Smooth muscle cell (in vitro differentiated cells): ENCODE data around the gene PALLD. TPM values are rescaled to one million over a fixed set of nuclear protein-coding genes. Genes with fewer than 3 reads are reported as not detected.

Source experiments
- DNase-seq: peaks from one replicate; lab custom pipeline; 2025; ENCODE audit not compliant: unreplicated experiment; lab: John Stamatoyannopoulos, UW
- H2AFZ ChIP-seq: fragments of 200-600 bp; sonication (generic); 2 replicates; pipeline ENCODE4 v1.6.0; 2016; ENCODE audit warnings: antibody characterized with exemption, low read depth, mild to moderate bottlenecking
- H3F3A ChIP-seq: fragments of 200-600 bp; sonication (generic); 2 replicates; pipeline ENCODE4 v1.6.0; 2017; ENCODE audit warnings: antibody characterized with exemption, low read depth
- H3K27ac ChIP-seq: fragments of 200-600 bp; sonication (generic); 2 replicates; pipeline ENCODE4 v1.5.1; 2016; ENCODE audit warnings: low read depth, mild to moderate bottlenecking
- H3K27me3 ChIP-seq: fragments of 200-600 bp; sonication (generic); 2 replicates; pipeline ENCODE4 v1.6.1; 2016; ENCODE audit warnings: low read depth, mild to moderate bottlenecking
- H3K36me3 ChIP-seq: fragments of 200-600 bp; sonication (generic); 2 replicates; pipeline ENCODE4 v1.5.1; 2016; ENCODE audit warnings: low read depth
- H3K4me1 ChIP-seq: fragments of 200-600 bp; sonication (generic); 2 replicates; pipeline ENCODE4 v1.5.1; 2016; ENCODE audit warnings: low read depth
- H3K4me2 ChIP-seq: fragments of 200-600 bp; sonication (generic); 2 replicates; pipeline ENCODE4 v1.6.0; 2016; ENCODE audit warnings: mild to moderate bottlenecking
- H3K4me3 ChIP-seq: fragments of 200-600 bp; sonication (generic); 2 replicates; pipeline ENCODE4 v1.5.1; 2016; ENCODE audit warnings: mild to moderate bottlenecking
- H3K79me2 ChIP-seq: fragments of 200-600 bp; sonication (generic); 2 replicates; pipeline ENCODE4 v1.6.0; 2016; ENCODE audit warnings: low read depth, mild to moderate bottlenecking
- H3K9ac ChIP-seq: fragments of 200-600 bp; sonication (generic); 2 replicates; pipeline ENCODE4 v1.6.0; 2016; ENCODE audit warnings: low read depth
- H3K9me3 ChIP-seq: fragments of 200-600 bp; sonication (generic); replicated peaks from 2 replicates; pipeline ENCODE4 v1.5.1; 2016; ENCODE audit warnings: low read depth
- H4K20me1 ChIP-seq: fragments of 200-600 bp; sonication (generic); 2 replicates; pipeline ENCODE4 v1.6.0; 2016; ENCODE audit warnings: low read depth
- CTCF ChIP-seq: fragments of 200-600 bp; sonication (generic); IDR thresholded peaks from 2 replicates; pipeline ENCODE4 v1.5.1; 2017; ENCODE audit warnings: borderline replicate concordance, mild to moderate bottlenecking, antibody characterized with exemption; ENCODE audit not compliant: insufficient read depth, poor library complexity, severe bottlenecking
- WGBS: methylation state at CpG from one replicate; pipeline ENCODE4 v1.1.7; 2016; ENCODE audit warnings: low lambda C conversion rate; 5-methylcytosine and 5-hydroxymethylcytosine counted together
- polyA plus RNA-seq: library from polyadenylated mRNA; unstranded; fragments of >200 nt; fragmentation: Nextera tagmentation; extraction: Ambion mirVana; gene quantifications from 2 replicates; pipeline ENCODE4 v1.2.1, GENCODE V29; 2016
- total RNA-seq: library from RNA; depleted of rRNA; stranded (reverse); fragments of >200 nt; gene quantifications from 2 replicates; pipeline ENCODE4 v1.2.3, GENCODE V29; 2014

The PALLD gene
- total and polyA plus RNA-seq, 2 experiments from 2014 or later: 354 to 415 TPM

- Histone ChIP-seq H2AFZ (no peak overlapping the region), H3K9me3 (no peaks in the 10 kb centered on the region), H3K79me2 (no peaks in the 10 kb centered on the region), H3K27me3 (no peaks in the 10 kb centered on the region), H3K9ac (no peak overlapping the region), H4K20me1 (no peaks in the 10 kb centered on the region), H3K4me3 (no peak overlapping the region), H3K36me3 (no peaks in the 10 kb centered on the region), H3K4me2 (peak overlapping the region; percentile 45), H3F3A (no peaks in the 10 kb centered on the region), H3K4me1 (peaks cover under 1% of the 10 kb centered on the region), H3K27ac (peak overlapping the region; percentile 4)
- no peak for DNase-seq
- WGBS: 94% methylated on average over 2 of the region's 2 CpGs
- TF ChIP-seq CTCF: no peak
These were observed 20.0 kb downstream of the PALLD start for GRCh38 chr4:168516841-168517240.

GRCh38 chr4:168519576-168519975 lies 22.7 kb downstream of the PALLD start:
- H3K79me2 ChIP-seq: no peaks in the 10 kb centered on the region
- 95% methylated on average over 1 of the region's 1 CpG for WGBS

GRCh38 chr4:168521721-168522120 lies 24.9 kb downstream of the PALLD start:
- Histone ChIP-seq H4K20me1 (no peaks in the 10 kb centered on the region), H3K79me2 (no peaks in the 10 kb centered on the region), H3K36me3 (no peaks in the 10 kb centered on the region), H3K9me3 (no peaks in the 10 kb centered on the region), H3K4me1 (peaks cover 14% of the 10 kb centered on the region), H3K4me2 (peak overlapping the region; percentile 47), H3F3A (peaks cover 5% of the 10 kb centered on the region), H3K27me3 (no peaks in the 10 kb centered on the region), H3K4me3 (no peak overlapping the region), H3K27ac (no peak overlapping the region), H2AFZ (no peak overlapping the region), H3K9ac (no peak overlapping the region)
- DNase-seq: no peak
- WGBS: 74% methylated on average over 2 of the region's 2 CpGs
- TF ChIP-seq CTCF: no peak

More at GRCh38 chr4:168519576-168519975, 22.7 kb downstream of the PALLD start:
- H3F3A ChIP-seq: peaks cover 4% of the 10 kb centered on the region
- H3K4me1 ChIP-seq: peaks cover 14% of the 10 kb centered on the region
- no peak overlapping the region for H3K4me3 ChIP-seq
- H4K20me1 ChIP-seq: no peaks in the 10 kb centered on the region
- no peak overlapping the region for H3K9ac ChIP-seq
- H3K27me3 ChIP-seq: no peaks in the 10 kb centered on the region
- no peak overlapping the region for H3K27ac ChIP-seq
- H3K4me2 ChIP-seq: no peak overlapping the region
- no peak for DNase-seq
- H2AFZ ChIP-seq: no peak overlapping the region
- TF ChIP-seq CTCF: no peak
- no peaks in the 10 kb centered on the region for H3K36me3 ChIP-seq
- no peaks in the 10 kb centered on the region for H3K9me3 ChIP-seq

DNA sequence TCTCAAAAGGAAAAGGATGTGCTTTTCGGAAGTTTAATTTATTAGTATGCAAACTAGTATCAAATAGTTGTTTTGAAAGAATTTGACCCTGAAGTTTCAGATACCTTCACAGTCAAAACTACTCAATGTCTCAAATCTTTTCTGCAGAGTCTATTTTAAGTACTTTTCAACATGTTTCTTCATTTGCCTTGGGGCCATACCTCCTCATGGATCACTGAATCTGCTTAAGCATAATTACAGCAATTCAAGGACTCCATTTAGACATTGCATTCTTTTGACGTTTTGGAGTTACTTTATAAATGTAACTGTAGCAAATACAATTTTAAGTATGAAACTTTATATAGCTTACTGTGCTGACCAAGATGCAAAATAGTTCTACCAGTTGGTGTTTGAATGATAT lies 25.5 kb downstream of the PALLD start:
- no peak overlapping the region for H3K4me3 ChIP-seq
- H3K36me3 ChIP-seq: no peaks in the 10 kb centered on the region
- H3K27me3 ChIP-seq: no peaks in the 10 kb centered on the region
- no peaks in the 10 kb centered on the region for H3K9me3 ChIP-seq
- no peak overlapping the region for H3K9ac ChIP-seq
- H4K20me1 ChIP-seq: no peaks in the 10 kb centered on the region
- peaks cover 5% of the 10 kb centered on the region for H3F3A ChIP-seq
- H2AFZ ChIP-seq: no peak overlapping the region
- H3K4me1 ChIP-seq: peaks cover 14% of the 10 kb centered on the region
- H3K4me2 ChIP-seq: peak overlapping the region; percentile 47
- H3K79me2 ChIP-seq: no peaks in the 10 kb centered on the region
- 82% methylated on average over 2 of the region's 2 CpGs for WGBS
- H3K27ac ChIP-seq: no peak overlapping the region
- TF ChIP-seq CTCF: no peak
- no peak for DNase-seq
